Erythroblast (primary cell): ENCODE data around the gene KAT2A.

Experiments
- GATA1 ChIP-seq: IDR thresholded peaks from 2 replicates; pipeline ENCODE4 v1.6.1; 2011; ENCODE audit warnings: low read depth, mild to moderate bottlenecking, control low read depth, low read length, moderate library complexity
- POLR2A ChIP-seq: IDR thresholded peaks from 2 replicates; pipeline ENCODE4 v1.6.1; 2011; ENCODE audit warnings: mild to moderate bottlenecking, low read length

- TF ChIP-seq POLR2A (no peak), GATA1 (no peak)
Measured at GRCh38 chr17:42133461-42134041, 12.4 kb upstream of the KAT2A start.
